ENCODE data around the gene LMBR1.

DNA sequence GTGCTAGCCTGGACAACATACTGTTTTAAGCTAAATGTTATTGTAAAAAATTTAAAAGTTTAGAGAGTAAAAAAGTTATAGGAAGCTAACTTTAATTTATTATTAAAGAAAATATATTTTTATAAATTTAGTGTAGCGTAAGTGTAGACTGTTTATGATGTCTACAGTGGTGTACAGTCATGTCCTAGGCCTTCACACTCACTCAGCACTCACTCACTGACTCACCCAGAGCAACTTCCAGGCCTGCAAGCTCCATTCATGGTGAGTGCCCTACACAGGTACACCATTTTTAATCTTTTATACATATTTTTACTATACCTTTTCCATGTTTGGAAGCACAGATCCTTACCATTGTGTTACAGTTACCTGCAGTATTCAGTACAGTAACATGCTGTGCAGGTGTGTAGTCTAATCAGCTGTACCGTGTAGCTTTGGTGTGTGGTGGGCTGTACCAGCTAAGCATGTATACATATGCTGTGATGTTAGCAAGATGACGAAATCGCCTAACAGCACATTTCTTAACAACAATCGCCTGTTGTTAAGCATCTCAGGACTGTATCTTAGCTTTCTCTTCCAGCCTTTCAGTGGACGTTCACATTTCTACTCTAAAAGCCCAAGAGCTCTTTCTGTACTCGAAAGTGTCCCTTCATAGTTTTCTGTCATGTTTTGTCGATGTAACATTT lies 240.0 kb downstream of the LMBR1 start:
- TF ChIP-seq, protein P1, sequence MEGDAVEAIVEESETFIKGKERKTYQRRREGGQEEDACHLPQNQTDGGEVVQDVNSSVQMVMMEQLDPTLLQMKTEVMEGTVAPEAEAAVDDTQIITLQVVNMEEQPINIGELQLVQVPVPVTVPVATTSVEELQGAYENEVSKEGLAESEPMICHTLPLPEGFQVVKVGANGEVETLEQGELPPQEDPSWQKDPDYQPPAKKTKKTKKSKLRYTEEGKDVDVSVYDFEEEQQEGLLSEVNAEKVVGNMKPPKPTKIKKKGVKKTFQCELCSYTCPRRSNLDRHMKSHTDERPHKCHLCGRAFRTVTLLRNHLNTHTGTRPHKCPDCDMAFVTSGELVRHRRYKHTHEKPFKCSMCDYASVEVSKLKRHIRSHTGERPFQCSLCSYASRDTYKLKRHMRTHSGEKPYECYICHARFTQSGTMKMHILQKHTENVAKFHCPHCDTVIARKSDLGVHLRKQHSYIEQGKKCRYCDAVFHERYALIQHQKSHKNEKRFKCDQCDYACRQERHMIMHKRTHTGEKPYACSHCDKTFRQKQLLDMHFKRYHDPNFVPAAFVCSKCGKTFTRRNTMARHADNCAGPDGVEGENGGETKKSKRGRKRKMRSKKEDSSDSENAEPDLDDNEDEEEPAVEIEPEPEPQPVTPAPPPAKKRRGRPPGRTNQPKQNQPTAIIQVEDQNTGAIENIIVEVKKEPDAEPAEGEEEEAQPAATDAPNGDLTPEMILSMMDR (IDR thresholded peaks at IDR 0.05; ENCODE audit: borderline replicate concordance, extremely low read depth, low read length, poor library complexity, severe bottlenecking): no peak
- TF ChIP-seq EZH2 (IDR thresholded peaks at IDR 0.05; ENCODE audit: borderline replicate concordance, low read depth, low read length, severe bottlenecking): no peak
